B cell (primary cell): ENCODE measurements around the gene FTL. TPM values are rescaled to one million over a fixed set of nuclear protein-coding genes. Genes with fewer than 3 reads are reported as not detected.

Experiments used
- ATAC-seq: fragments of 200-7000 bp; cut with Tn5 transposase; one replicate; pipeline ENCODE4 v1.10.0; 2021; ENCODE audit warnings: low read depth, mild to moderate bottlenecking, moderate number of reproducible peaks, moderate library complexity
- CTCF ChIA-PET: fragments of 350-600 bp; sonication (Branson Sonifier 250); formaldehyde crosslinking; loops from one replicate; lab custom pipeline; 2021; ENCODE audit warnings: antibody characterized with exemption, inconsistent platforms; lab: Charles Lee
- POLR2A ChIA-PET: fragments of 350-600 bp; sonication (Branson Sonifier 250); formaldehyde crosslinking; loops from one replicate; lab custom pipeline; 2021; ENCODE audit warnings: antibody characterized with exemption; lab: Charles Lee
- DNase-seq: peaks from one replicate; pipeline ENCODE4 v3.0.0; 2013
- H2AFZ ChIP-seq: 2 replicates; pipeline ENCODE4 v1.6.1; 2012; ENCODE audit warnings: mild to moderate bottlenecking, low read depth, low read length; ENCODE audit not compliant: insufficient read depth, poor library complexity, severe bottlenecking
- H3K27ac ChIP-seq, 2 donors: 1 replicate in 1 of 2; 2 replicates in 1 of 2; pipeline ENCODE4 v1.5.1; 2012 to 2013; ENCODE audit warnings: low read length in 2 of 2, mild to moderate bottlenecking in 2 of 2, moderate library complexity in 1 of 2
- H3K27me3 ChIP-seq, 4 experiments: fragments of 200-600 bp in 1 of 4; sonication (generic) in 1 of 4; replicated peaks in 1 of 4; 1 replicate in 2 of 4; 2 replicates in 2 of 4; pipeline versions ENCODE4 v1.6.1 to v1.7.0; 2013 to 2016; ENCODE audit warnings: low read length in 3 of 4, mild to moderate bottlenecking in 2 of 4, mixed read lengths in 1 of 4, moderate library complexity in 1 of 4; ENCODE audit not compliant: insufficient read depth in 4 of 4, control insufficient read depth in 3 of 4; ENCODE audit errors: control extremely low read depth in 1 of 4
- H3K36me3 ChIP-seq, 2 experiments: replicated peaks in 1 of 2; 1 replicate in 1 of 2; 2 replicates in 1 of 2; pipeline versions ENCODE4 v1.6.1 to v1.7.1; 2013; ENCODE audit warnings: low read length in 1 of 2; ENCODE audit not compliant: insufficient read depth in 2 of 2, control insufficient read depth in 1 of 2; ENCODE audit errors: control extremely low read depth in 1 of 2, extremely low read depth in 1 of 2
- H3K4me1 ChIP-seq, 2 donors: fragments of 200-600 bp in 1 of 2; sonication (generic) in 1 of 2; 1 replicate in 1 of 2; 2 replicates in 1 of 2; pipeline versions ENCODE4 v1.5.1 to v1.6.1; 2013 to 2017; ENCODE audit warnings: low read length in 2 of 2; ENCODE audit not compliant: control insufficient read depth in 2 of 2, insufficient read depth in 2 of 2
- H3K4me2 ChIP-seq: replicated peaks from 2 replicates; pipeline ENCODE3; 2012; ENCODE audit warnings: mild to moderate bottlenecking, low read depth, low read length; ENCODE audit not compliant: poor library complexity, severe bottlenecking
- H3K4me3 ChIP-seq, 5 experiments: fragments of 200-600 bp in 1 of 5; sonication (generic) in 1 of 5; 1 replicate in 3 of 5; 2 replicates in 2 of 5; pipeline versions ENCODE4 v1.5.1 to v1.7.0; 2011 to 2016; ENCODE audit warnings: low read length in 4 of 5, mild to moderate bottlenecking in 4 of 5, low read depth in 2 of 5, control low read depth in 1 of 5, moderate library complexity in 1 of 5; ENCODE audit not compliant: insufficient read depth in 1 of 5; ENCODE audit errors: control extremely low read depth in 1 of 5, extremely low read depth in 1 of 5
- H3K79me2 ChIP-seq: fragments of 200-600 bp; sonication (generic); one replicate; pipeline ENCODE4 v1.6.0; 2016; ENCODE audit warnings: low read length; ENCODE audit not compliant: control insufficient read depth, insufficient read depth
- H3K9ac ChIP-seq: fragments of 200-600 bp; sonication (generic); 2 replicates; pipeline ENCODE4 v1.6.1; 2017; ENCODE audit warnings: mild to moderate bottlenecking, low read length, moderate library complexity
- H3K9me3 ChIP-seq, 3 donors: one replicate each; pipeline versions ENCODE4 v1.6.1 to v1.7.1; 2013; ENCODE audit warnings: low read length in 2 of 3; ENCODE audit not compliant: control insufficient read depth in 2 of 3, insufficient read depth in 1 of 3; ENCODE audit errors: control extremely low read depth in 1 of 3
- H4K20me1 ChIP-seq: 2 replicates; pipeline ENCODE4 v1.6.0; 2012; ENCODE audit warnings: mild to moderate bottlenecking, low read length; ENCODE audit not compliant: insufficient read depth, control insufficient read depth, poor library complexity, severe bottlenecking
- H3K27ac Mint-ChIP-seq: one replicate; pipeline ENCODE4 v1.8.0; 2021; ENCODE audit warnings: mixed read lengths
- H3K27me3 Mint-ChIP-seq: one replicate; pipeline ENCODE4 v1.8.0; 2021; ENCODE audit warnings: mixed read lengths
- H3K4me1 Mint-ChIP-seq: one replicate; pipeline ENCODE4 v1.8.0; 2021; ENCODE audit warnings: mixed read lengths
- H3K4me3 Mint-ChIP-seq: one replicate; pipeline ENCODE4 v1.8.0; 2021; ENCODE audit warnings: mixed read lengths
- H3K9me3 Mint-ChIP-seq: one replicate; pipeline ENCODE4 v1.8.0; 2022; ENCODE audit warnings: mixed read lengths; ENCODE audit not compliant: insufficient read depth
- EZH2 ChIP-seq: IDR thresholded peaks from 2 replicates; pipeline ENCODE4 v1.6.1; 2012; ENCODE audit warnings: borderline replicate concordance, low read depth, mild to moderate bottlenecking, moderate library complexity, low read length; ENCODE audit not compliant: insufficient read depth, poor library complexity, severe bottlenecking
- WGBS: methylation state at CpG from one replicate; pipeline ENCODE4 v1.1.5; 2013; ENCODE audit warnings: missing lambda C conversion rate; ENCODE audit not compliant: insufficient coverage; 5-methylcytosine and 5-hydroxymethylcytosine counted together
- intact Hi-C: fragments of 100-400 bp; cut with micrococcal nuclease; formaldehyde crosslinking; loops from one replicate; pipeline ENCODE4 v1.10.0; 2022
- polyA plus RNA-seq: library from polyadenylated mRNA; depleted of rRNA; stranded (reverse); fragments of >200 nt; gene quantifications from 2 replicates; pipeline ENCODE4 v1.2.3, GENCODE V29; 2012
- total RNA-seq, 2 donors: library from RNA; stranded (reverse); fragments of 120-200 nt in 1 of 2; gene quantifications; 1 replicate in 1 of 2; 2 replicates in 1 of 2; pipeline versions ENCODE4 v1.2.3 to v1.2.4, GENCODE V29; 2013 to 2022
- TF ChIP-seq, protein P1 (sequence below): fragments of 200-600 bp; IDR thresholded peaks from one replicate; pipeline ENCODE4 v1.8.0; 2022; ENCODE audit warnings: antibody characterized with exemption, mild to moderate bottlenecking

FTL gene
- total and polyA plus RNA-seq, 2 donors (not counting 1 experiment from before 2014, with no cell fraction given): 832 to 937 TPM

DNA sequence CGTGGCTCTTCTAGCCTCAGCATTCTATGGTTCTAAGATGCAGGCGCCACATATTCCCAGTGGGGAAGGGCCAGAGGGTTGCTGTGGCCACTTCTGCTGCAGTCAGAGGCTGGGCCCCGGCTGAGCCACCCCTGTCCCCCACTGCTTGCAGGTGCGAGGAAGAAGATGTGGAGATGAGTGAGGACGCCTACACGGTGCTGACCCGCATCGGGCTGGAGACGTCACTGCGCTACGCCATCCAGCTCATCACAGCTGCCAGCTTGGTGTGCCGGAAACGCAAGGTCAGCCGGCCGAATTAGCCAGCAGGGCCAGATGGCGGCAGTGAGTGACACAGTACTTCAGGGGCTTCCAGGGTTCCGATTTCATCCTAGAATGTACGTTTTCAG, 49.8 kb downstream of the FTL start:
- no peaks in the 10 kb centered on the region for H3K79me2 ChIP-seq
- no peak for DNase-seq
- no peak overlapping the region for H2AFZ ChIP-seq
- Mint-ChIP-seq H3K4me3 (no peak overlapping the region), H3K9me3 (no peaks in the 10 kb centered on the region), H3K4me1 (peaks cover 18% of the 10 kb centered on the region), H3K27me3 (no peaks in the 10 kb centered on the region), H3K27ac (no peak overlapping the region)
- POLR2A ChIA-PET: no interaction called here
- no peak for ATAC-seq
- H3K36me3 ChIP-seq: peaks cover 0 to 26% of the 10 kb centered on the region in 2 experiments
- H3K4me1 ChIP-seq: peaks cover 15 to 25% of the 10 kb centered on the region in 2 donors
- TF ChIP-seq, protein P1, sequence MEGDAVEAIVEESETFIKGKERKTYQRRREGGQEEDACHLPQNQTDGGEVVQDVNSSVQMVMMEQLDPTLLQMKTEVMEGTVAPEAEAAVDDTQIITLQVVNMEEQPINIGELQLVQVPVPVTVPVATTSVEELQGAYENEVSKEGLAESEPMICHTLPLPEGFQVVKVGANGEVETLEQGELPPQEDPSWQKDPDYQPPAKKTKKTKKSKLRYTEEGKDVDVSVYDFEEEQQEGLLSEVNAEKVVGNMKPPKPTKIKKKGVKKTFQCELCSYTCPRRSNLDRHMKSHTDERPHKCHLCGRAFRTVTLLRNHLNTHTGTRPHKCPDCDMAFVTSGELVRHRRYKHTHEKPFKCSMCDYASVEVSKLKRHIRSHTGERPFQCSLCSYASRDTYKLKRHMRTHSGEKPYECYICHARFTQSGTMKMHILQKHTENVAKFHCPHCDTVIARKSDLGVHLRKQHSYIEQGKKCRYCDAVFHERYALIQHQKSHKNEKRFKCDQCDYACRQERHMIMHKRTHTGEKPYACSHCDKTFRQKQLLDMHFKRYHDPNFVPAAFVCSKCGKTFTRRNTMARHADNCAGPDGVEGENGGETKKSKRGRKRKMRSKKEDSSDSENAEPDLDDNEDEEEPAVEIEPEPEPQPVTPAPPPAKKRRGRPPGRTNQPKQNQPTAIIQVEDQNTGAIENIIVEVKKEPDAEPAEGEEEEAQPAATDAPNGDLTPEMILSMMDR: no peak
- no peak for TF ChIP-seq EZH2
- CTCF ChIA-PET: no interaction called here
- H3K9me3 ChIP-seq: no peaks in the 10 kb centered on the region
- H4K20me1 ChIP-seq: no peaks in the 10 kb centered on the region
- peaks cover 0 to 9% (median 2%) of the 10 kb centered on the region in 4 experiments for H3K27me3 ChIP-seq
- no peak overlapping the region for H3K27ac ChIP-seq
- no peak overlapping the region for H3K4me3 ChIP-seq
- whole genome bisulfite sequencing: 93% methylated on average over 18 of the region's 18 CpGs
- intact Hi-C loops: no loop called here
- no peak overlapping the region for H3K4me2 ChIP-seq
- no peak overlapping the region for H3K9ac ChIP-seq

DNA sequence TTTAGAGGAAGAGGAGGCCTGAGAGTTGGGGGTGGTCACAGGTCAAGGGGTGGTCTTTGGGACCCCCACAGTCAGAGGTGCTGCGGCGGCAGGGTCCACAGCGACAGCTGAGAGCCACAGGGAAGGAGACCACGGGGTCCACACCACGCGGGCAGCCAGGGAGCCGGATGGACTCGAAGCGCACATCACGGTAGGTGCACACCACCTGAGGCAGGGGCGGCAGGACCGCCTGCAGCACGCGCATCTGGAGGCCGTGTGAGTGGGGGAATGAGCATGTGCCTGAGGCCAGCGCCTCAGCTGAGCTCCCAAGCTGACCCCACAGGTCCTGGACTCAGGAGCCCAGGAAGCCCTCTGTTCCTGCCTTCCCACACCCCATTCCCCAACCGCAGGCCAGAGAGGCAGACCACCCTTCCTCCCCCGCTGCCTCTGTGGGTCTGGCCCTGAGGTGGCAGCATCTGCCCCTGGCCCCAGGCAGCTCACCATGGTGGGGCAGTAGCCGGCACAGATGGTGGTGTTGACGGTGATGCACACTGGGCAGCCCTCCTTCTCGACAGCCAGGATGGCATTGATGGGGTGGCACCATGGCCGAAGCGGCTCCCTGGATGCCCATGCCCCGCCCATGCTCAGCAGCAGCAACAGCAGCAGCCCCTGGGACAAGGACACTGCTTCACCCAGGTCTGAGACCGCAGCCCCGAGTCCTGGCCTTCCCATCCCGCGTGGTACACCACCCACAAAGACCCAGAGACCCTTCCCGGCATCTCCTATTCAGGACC, 51.1 kb downstream of the FTL start:
- H3K9me3 Mint-ChIP-seq: no peaks in the 10 kb centered on the region
- peak overlapping the region; percentile 39 for H3K4me3 Mint-ChIP-seq
- POLR2A ChIA-PET: no interaction called here
- peak; percentile 11 for DNase-seq
- no peak overlapping the region for H3K27ac ChIP-seq
- no peak overlapping the region for H3K4me2 ChIP-seq
- H3K4me3 ChIP-seq: no peak overlapping the region
- no peak for TF ChIP-seq EZH2
- TF ChIP-seq, protein P1: no peak
- intact Hi-C loops: no loop called here
- H3K4me1 ChIP-seq: peaks cover 24 to 38% of the 10 kb centered on the region in 2 donors
- no peaks in the 10 kb centered on the region for H3K9me3 ChIP-seq
- ATAC-seq: no peak
- H3K9ac ChIP-seq: no peak overlapping the region
- no peaks in the 10 kb centered on the region for H4K20me1 ChIP-seq
- CTCF ChIA-PET: no interaction called here
- peaks cover 31% of the 10 kb centered on the region for H3K4me1 Mint-ChIP-seq
- no peak overlapping the region for H3K27ac Mint-ChIP-seq
- H3K36me3 ChIP-seq: peaks cover 0 to 15% of the 10 kb centered on the region in 2 experiments
- no peak overlapping the region for H2AFZ ChIP-seq
- peaks cover 0 to 9% (median 2%) of the 10 kb centered on the region in 4 experiments for H3K27me3 ChIP-seq
- WGBS: 98% methylated on average over 15 of the region's 29 CpGs
- no peaks in the 10 kb centered on the region for H3K79me2 ChIP-seq
- H3K27me3 Mint-ChIP-seq: no peaks in the 10 kb centered on the region
